HPDE6-E6E7 (cell line): ENCODE results near the gene LIMD2.

ENCODE experiments used
- DNase-seq: peaks from one replicate; pipeline ENCODE4 v3.0.0; 2011; ENCODE audit warnings: missing footprints; ENCODE audit errors: extremely low spot score

The LIMD2 gene

GRCh38 chr17:63681530-63681929, 18.4 kb downstream of the LIMD2 start:
- no peak for DNase-seq

DNA sequence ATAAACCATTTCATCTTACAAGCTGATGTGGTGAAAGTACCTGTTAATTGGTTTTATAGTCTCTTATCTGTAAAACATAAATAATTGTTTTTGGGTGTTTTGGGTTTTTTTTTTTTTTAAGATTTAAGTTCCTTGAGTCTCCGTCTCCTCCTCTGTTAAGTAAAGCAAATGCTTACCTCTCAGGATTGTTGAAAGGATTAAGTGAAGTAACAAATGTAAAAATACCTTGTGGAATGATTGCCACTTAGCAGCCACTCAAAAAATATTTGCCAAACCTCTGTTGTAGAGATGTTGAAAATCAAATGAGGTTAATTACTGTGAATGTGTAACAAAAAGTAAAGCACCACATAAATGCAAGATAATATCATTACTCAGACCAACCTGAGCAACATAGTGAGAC, 19.2 kb downstream of the LIMD2 start:
- DNase-seq = no peak

- DNase-seq = no peak
These were observed 20.7 kb downstream of the LIMD2 start for GRCh38 chr17:63679214-63679613.

- DNase-seq = no peak
These were observed 23.3 kb downstream of the LIMD2 start for GRCh38 chr17:63676584-63676983.

DNA sequence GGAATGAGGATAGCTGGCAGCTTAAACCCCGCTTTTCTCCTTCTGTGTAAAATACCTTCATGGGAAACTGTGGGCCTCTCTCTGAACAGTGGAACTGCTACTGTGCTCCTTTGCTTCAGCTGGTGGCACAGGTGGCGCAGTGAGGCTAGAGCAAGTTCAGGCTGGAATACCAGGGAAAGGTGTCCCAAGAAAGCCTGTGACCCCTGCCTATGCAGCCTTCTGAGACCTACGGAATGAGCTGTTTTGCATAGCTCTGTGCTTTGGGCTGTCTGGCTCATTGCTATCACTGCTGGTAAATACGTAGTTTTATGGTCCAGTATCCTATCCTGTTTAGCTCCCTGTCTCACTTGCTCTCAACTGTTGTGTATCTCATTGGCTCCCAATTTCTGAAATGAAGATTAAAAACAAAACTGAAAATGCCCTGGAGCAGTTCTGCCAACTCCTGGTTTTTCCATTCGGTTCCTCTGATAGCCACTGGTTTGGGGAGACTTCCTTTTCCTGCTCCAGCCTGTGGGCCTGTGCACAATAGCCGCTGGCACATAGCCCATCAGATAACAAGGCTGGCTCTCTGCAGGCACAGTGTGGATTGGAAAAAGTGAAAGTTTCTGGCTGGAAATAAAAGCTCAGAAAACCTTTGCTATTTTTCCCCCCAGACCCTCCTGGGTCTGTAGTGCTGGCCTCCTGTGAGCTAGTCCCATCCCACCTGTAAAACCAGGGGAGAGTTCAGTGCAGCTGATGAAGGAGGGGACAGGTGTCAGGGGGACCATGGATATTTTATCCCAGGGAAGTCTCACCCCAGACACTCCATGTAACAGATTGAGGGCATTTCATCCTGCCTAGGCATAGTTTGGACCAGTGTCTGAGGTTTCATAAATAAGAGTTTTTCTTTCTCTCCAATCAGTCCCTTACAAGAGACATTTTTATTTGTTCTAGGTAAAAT, 24.0 kb downstream of the LIMD2 start:
- peak; percentile 77 for DNase-seq

DNA sequence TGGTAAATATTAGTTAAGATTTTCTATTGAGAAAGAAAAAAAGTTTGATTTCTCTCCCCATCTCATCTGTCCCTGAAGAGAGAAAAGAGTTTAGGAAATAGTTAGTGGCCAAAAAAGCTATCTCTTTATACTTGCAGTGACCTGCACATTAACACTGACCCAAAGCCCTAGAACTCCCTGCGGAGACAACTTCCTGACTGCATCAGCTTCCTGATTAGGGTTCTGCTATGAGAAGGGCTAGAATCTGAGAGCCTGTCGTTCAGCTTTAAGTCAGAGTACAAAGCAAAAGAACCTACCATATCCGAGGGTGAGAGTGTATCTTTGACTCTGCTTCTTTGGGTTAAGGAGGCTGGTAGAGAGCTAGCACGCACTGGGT, 24.7 kb downstream of the LIMD2 start:
- no peak for DNase-seq

DNA sequence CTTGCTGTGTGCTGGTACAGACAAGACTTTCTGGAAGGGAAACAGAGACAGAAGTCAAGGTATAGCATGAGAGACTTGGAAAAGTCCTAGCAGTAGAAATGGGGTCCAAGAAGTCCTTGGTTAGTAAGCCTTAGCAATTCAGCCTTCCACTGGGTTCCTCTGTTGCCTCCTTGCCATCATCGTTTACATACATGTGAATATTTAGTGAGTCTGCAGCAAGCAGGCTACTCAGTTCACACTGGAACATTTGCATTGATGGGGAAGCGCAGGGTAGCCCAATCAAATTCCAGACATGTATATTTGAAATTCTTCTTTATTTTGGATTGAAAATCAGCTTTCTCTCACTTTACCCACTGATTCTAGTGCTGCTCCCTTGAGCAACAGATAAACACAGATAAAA, 27.1 kb downstream of the LIMD2 start:
- no peak for DNase-seq

DNA sequence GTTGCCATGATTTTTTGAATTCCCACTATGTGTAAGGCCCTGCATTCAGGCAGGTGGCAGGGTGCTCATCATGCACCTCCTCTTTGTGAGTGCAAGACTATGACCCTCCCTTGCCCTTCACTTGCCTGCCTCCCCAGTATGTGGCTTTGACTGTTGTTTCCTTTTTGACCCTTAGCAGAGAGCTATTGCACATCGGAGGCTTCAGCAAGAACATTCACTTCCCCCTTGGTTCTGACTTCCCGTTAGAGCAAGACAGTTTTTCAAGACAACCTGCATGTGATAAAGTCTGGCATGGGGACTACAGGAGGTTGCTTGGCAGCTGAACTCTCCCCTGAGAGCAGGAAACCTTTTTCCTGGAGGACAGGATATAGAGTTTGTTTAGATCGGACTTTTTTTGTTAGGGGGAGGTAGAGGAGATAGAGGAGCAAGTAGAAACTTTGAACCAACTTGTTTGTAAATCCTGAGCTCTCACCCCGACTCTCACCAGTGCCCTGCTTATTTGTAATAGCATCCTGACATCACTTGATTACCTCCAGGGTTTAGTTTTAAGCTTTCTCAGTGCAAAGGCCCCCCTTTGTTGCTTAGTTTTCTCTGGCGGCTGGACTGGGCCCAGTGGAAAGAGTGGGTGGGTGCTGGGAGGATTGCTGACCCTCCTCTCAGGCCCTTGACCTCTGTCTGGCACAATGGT, 34.3 kb downstream of the LIMD2 start:
- DNase-seq = no peak

GRCh38 chr17:63659850-63660249, 40.1 kb downstream of the LIMD2 start:
- DNase-seq = no peak

GRCh38 chr17:63658366-63658765, 41.6 kb downstream of the LIMD2 start:
- no peak for DNase-seq

GRCh38 chr17:63657786-63658185, 42.1 kb downstream of the LIMD2 start:
- no peak for DNase-seq

DNA sequence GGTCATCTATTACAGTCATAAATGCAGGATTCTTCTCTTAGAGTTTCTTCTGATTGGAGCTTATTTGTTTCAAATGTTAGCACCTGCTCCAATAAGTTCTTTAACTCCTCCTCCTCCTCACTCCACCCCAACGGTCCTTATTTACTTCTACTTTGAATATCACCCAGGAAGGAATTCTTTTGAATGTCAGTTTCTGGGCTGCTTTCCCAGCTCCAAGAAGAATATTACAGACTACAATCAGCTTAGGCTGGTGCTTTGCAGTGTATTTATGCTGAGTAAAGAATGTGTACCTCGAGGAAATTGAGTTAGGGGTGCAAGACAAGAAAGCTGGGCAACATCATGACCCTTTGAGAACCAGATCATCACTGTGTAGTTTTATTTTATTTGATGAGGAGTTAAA, 46.9 kb downstream of the LIMD2 start:
- DNase-seq = no peak

DNA sequence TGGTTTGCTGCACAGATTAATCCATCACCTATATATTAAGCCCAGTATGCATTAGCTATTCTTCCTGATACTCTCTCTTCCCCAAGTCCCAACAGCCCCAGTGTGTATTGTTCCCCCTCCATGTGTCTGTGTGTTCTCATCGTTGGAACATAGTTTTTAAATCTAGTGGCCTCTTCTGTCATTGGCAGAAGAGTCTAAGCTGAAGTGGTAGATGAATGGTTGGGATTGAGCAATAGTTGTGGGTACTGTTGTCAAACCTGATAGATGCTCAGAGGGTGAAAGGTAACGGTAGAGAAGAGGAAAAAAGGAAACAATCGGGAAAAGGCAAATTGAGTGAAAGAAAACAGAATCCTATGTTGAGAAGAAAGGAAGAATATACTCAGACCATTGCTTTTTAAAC, 47.8 kb downstream of the LIMD2 start:
- DNase-seq = no peak

DNA sequence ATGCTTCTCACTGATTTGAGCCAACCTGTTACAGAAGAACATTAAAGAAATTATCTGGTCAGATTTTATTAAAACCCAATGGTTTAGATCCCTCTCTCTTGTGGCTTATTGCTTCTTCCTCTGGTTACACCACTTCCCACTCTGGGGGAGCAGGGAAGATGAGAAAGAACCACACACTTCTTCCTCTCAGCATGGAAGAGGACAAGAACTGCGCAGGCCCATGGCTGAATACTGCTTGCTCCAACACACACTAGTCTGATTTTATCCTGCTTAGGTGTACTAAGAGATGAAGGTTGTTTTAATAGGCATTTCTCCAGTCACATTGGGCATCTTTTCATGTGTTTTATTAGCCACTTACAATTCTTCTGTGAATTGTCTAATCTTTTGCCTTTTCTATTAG, 50.1 kb downstream of the LIMD2 start:
- DNase-seq = no peak

- DNase-seq = no peak
These were observed 52.0 kb downstream of the LIMD2 start for GRCh38 chr17:63647936-63648335.

DNA sequence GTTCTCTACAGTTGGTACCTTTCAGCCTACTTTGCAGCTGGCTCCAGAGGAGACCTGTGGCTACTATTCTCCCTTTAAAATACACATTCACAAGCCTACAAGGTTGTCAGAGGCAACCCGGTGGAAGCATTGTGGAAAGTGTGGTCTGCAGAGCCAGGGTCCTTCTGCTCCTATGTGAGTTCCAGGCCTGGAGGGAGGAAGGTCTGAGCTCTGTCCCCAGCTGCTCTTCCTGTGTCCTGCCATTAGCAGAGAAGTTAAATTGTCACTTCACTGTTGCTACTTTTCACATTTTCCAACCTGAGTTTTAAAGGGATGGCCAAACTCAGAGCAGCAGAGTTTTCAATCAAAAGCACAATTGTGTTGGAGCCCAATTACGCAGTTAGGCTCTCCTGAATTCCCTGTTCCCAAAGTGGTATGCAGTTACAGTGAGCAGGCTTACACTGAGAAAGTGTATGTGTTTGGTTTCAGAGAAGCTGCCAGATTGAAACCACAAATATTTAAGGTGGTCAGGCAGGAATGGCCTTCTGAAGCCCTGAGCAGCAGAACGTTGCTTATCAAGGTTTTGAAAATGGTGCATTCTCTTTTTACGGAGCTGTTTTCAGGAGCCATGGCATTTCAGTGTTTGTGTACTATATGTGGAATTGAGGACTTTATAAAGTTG, 52.7 kb downstream of the LIMD2 start:
- DNase-seq = no peak

- DNase-seq = no peak
These were observed 53.5 kb downstream of the LIMD2 start for GRCh38 chr17:63646488-63646806.
